Limb (tissue), 2 donors: Measurements from ENCODE around the gene IGSF23.
"Not testable (repeated sequence)": the region's sequence is repeated elsewhere in the genome, so short reads cannot be mapped to it uniquely, and the experiment has no call there.

Experiments used
- DNase-seq, 2 donors: peaks; one replicate each; pipeline ENCODE4 v3.0.0-alpha.2; 2016; ENCODE audit errors: extremely low spot score in 2 of 2

Gene IGSF23

GRCh38 chr19:44664976-44665375 is 51.6 kb downstream of the IGSF23 start:
- DNase-seq, result no peak

- DNase-seq, result no peak
These were observed 53.6 kb downstream of the IGSF23 start for GRCh38 chr19:44666852-44667556.

- no peak for DNase-seq
These were observed 55.8 kb downstream of the IGSF23 start for GRCh38 chr19:44668985-44669764.

- DNase-seq, result not testable (repeated sequence)
These were observed 56.7 kb downstream of the IGSF23 start for GRCh38 chr19:44670027-44670426.

- no peak for DNase-seq
These were observed 58.0 kb downstream of the IGSF23 start, which contains the start of gene CEACAM19 for GRCh38 chr19:44671400-44671799. TSS of gene CEACAM19 (plus strand) at chr19:44671482. CDS start at chr19:44671932, 450 bp downstream.

- no peak for DNase-seq
These were observed 58.9 kb downstream of the IGSF23 start for GRCh38 chr19:44672226-44672625.

GRCh38 chr19:44673510-44673909 is 60.1 kb downstream of the IGSF23 start:
- DNase-seq, result no peak

GRCh38 chr19:44675521-44675920 is 62.2 kb downstream of the IGSF23 start:
- DNase-seq, result no peak

- DNase-seq, result no peak
These were observed 63.9 kb downstream of the IGSF23 start for GRCh38 chr19:44677019-44677811.

- no peak for DNase-seq
These were observed 67.2 kb downstream of the IGSF23 start for GRCh38 chr19:44680536-44680935.

- no peak for DNase-seq
These were observed 68.8 kb downstream of the IGSF23 start for GRCh38 chr19:44681992-44682790.

- DNase-seq, result no peak
These were observed 69.4 kb downstream of the IGSF23 start for GRCh38 chr19:44682807-44683206.

GRCh38 chr19:44683434-44684210 is 70.3 kb downstream of the IGSF23 start:
- DNase-seq, result no peak

- DNase-seq, result not testable (repeated sequence)
These were observed 71.0 kb downstream of the IGSF23 start for GRCh38 chr19:44684396-44684795.

- DNase-seq, result no peak
These were observed 71.8 kb downstream of the IGSF23 start for GRCh38 chr19:44684892-44685863.

- DNase-seq, result no peak
These were observed 72.5 kb downstream of the IGSF23 start for GRCh38 chr19:44685877-44686276.
